Activated CD8-positive, alpha-beta memory T cell treated with anti-CD3 and anti-CD28 coated beads, Interleukin-2, amount 50 U/mL, for 48 hours (primary cell): ENCODE data around the gene MELTF.

Source experiments
- DNase-seq: peaks from one replicate; pipeline ENCODE4 v3.0.0-alpha.2; 2020

The MELTF gene

GRCh38 chr3:196967412-196968232 lies 62.0 kb downstream of the MELTF start:
- no peak for DNase-seq

GRCh38 chr3:196966526-196967401 lies 62.9 kb downstream of the MELTF start:
- DNase-seq: no peak

GRCh38 chr3:196965804-196966173 lies 63.8 kb downstream of the MELTF start:
- peak; percentile 33 for DNase-seq

GRCh38 chr3:196965112-196965803 lies 64.4 kb downstream of the MELTF start:
- peak; percentile 13 for DNase-seq

GRCh38 chr3:196963631-196963953 lies 66.0 kb downstream of the MELTF start:
- DNase-seq: peak; percentile 30

DNA sequence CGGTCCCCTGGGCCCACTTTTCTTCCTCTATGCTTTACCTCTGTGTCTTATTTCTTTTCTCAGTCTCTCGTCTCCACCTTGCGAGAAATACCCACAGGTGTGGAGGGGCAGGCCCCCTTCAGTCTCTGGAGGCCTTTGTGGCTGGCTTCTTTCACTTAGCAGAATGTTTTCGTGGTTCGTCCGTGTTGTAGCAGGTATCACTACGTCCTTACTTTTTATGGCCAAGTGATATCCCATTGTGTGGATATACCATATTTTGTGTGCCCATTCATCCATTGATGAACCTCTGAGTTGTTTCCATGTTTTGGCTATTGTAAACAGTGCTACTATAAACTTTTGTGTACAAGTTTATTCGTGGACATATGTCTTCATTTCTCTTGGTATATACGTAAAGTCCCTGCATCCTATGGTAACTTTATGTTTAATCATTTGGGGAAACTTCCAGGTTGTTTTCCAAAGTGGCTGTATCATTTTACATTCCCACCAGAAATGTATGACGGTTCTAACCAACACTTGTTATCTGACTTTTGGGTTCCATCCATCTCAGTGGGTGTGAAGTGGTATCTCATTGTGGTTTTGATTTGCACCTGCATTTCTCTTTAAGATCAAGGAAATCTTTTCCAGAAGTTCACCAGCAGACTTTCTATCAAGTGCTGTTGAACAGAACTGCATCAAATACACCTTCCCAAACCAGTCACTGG lies 66.5 kb downstream of the MELTF start:
- DNase-seq: peak; percentile 6

- DNase-seq: peak; percentile 32
Observed at GRCh38 chr3:196962108-196962929, 67.3 kb downstream of the MELTF start.

GRCh38 chr3:196954832-196955231 lies 74.8 kb downstream of the MELTF start:
- no peak for DNase-seq
